Measurements from ENCODE around the gene XYLT1.

The XYLT1 gene

DNA sequence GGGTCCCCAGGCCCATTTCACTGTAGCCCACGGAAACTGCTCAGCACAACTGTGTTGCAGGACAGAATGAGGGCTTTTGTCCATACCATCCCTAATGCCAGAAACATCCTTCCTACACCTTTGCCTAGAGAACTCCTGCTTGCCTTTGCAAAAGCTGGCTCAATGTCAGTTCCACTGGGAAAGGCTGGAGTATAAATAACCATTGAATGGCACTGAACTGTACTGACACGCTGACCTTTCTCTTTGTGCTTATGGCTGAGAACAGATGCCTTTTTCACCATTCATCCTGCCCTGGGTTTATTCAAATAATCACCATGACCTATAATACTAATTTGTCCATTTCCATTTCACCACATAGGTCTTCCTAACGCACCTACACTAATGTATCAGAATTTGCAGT lies 300.3 kb downstream of the XYLT1 start:
- H3K27ac ChIP-seq, result no peak overlapping the region
- H3K27me3 ChIP-seq (replicated peaks), result no peaks in the 10 kb centered on the region
- DNase-seq, result no peak
- no peak overlapping the region for H3K4me3 ChIP-seq (ENCODE audit: low read depth, low read length)
- TF ChIP-seq CTCF (IDR thresholded peaks at IDR 0.05; ENCODE audit: low read depth, low read length, missing control alignments), result no peak
- H3K36me3 ChIP-seq (replicated peaks), result no peaks in the 10 kb centered on the region
- in situ Hi-C loops (cut with HindIII; ENCODE audit: low pct_ligation_motif_present, low sequenced_read_pairs), result no loop called here

DNA sequence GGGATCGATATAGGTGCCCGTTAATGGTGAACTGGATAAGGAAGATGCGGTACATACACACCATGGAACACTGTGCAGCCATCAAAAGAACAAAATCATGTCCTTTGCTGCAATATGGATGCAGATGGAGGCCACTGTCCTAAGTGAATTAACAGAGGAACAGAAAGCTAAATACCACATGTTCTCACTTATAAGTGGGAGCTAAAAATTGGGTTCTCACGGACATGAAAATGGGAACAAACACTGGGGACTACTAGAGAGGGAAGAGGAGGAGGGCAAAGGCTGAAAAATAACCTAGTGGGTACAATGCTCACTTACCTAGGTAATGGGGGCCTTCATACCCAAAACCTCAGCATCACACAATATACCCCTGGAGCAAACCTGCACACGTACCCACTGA lies 302.6 kb downstream of the XYLT1 start:
- no peak overlapping the region for H3K4me3 ChIP-seq (ENCODE audit: low read depth, low read length)
- in situ Hi-C loops (cut with HindIII; ENCODE audit: low pct_ligation_motif_present, low sequenced_read_pairs), result no loop called here
- no peaks in the 10 kb centered on the region for H3K27me3 ChIP-seq (replicated peaks)
- H3K27ac ChIP-seq, result no peak overlapping the region
- no peak for TF ChIP-seq CTCF (IDR thresholded peaks at IDR 0.05; ENCODE audit: low read depth, low read length, missing control alignments)
- no peak for DNase-seq
- H3K36me3 ChIP-seq (replicated peaks), result no peaks in the 10 kb centered on the region

- in situ Hi-C loops (cut with HindIII; ENCODE audit: low pct_ligation_motif_present, low sequenced_read_pairs), result no loop called here
- Histone ChIP-seq H3K27ac (no peak overlapping the region), H3K36me3 (replicated peaks) (no peaks in the 10 kb centered on the region), H3K27me3 (replicated peaks) (no peaks in the 10 kb centered on the region), H3K4me3 (ENCODE audit: low read depth, low read length) (no peak overlapping the region)
- DNase-seq, result no peak
- TF ChIP-seq CTCF (IDR thresholded peaks at IDR 0.05; ENCODE audit: low read depth, low read length, missing control alignments), result no peak
Measured at GRCh38 chr16:17166095-17166494, 304.7 kb downstream of the XYLT1 start.

GRCh38 chr16:17162560-17162959 lies 308.2 kb downstream of the XYLT1 start:
- in situ Hi-C loops (cut with HindIII; ENCODE audit: low pct_ligation_motif_present, low sequenced_read_pairs), result no loop called here
- H3K4me3 ChIP-seq (ENCODE audit: low read depth, low read length), result no peak overlapping the region
- TF ChIP-seq CTCF (IDR thresholded peaks at IDR 0.05; ENCODE audit: low read depth, low read length, missing control alignments), result no peak
- no peak overlapping the region for H3K27ac ChIP-seq
- no peak for DNase-seq
- no peaks in the 10 kb centered on the region for H3K36me3 ChIP-seq (replicated peaks)
- no peaks in the 10 kb centered on the region for H3K27me3 ChIP-seq (replicated peaks)

DNA sequence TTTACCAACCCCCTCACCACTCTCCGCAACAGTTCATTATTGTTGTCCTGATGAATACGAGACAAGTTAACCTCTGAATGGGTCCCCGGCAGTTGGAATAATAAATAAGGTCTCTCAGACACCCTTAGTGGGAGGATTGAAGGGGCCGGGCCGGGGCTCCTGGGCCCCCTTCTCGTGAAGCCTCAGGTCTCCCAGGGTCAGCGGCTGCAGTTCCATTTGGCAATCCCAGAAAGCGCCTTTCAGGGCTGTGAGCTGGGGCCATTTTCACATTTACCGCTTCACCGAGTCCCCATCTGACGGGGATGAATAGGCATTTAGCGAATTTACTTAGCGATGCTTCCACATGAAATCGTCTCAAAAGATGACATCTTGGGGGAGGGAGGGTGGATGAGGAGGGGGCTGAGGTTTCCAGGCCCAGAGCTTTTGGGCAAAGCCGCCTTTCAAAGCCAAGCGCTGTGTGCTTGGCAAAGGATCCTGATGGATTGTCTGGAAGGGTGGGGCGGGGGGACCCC lies 309.8 kb downstream of the XYLT1 start:
- H3K27ac ChIP-seq, result no peak overlapping the region
- no peaks in the 10 kb centered on the region for H3K36me3 ChIP-seq (replicated peaks)
- no peak for DNase-seq
- in situ Hi-C loops (cut with HindIII; ENCODE audit: low pct_ligation_motif_present, low sequenced_read_pairs), result no loop called here
- TF ChIP-seq CTCF (IDR thresholded peaks at IDR 0.05; ENCODE audit: low read depth, low read length, missing control alignments), result no peak
- H3K4me3 ChIP-seq (ENCODE audit: low read depth, low read length), result no peak overlapping the region
- no peaks in the 10 kb centered on the region for H3K27me3 ChIP-seq (replicated peaks)

- DNase-seq, result no peak
- Histone ChIP-seq H3K4me3 (ENCODE audit: low read depth, low read length) (no peak overlapping the region), H3K27me3 (replicated peaks) (no peaks in the 10 kb centered on the region), H3K27ac (no peak overlapping the region), H3K36me3 (replicated peaks) (no peaks in the 10 kb centered on the region)
- in situ Hi-C loops (cut with HindIII; ENCODE audit: low pct_ligation_motif_present, low sequenced_read_pairs), result no loop called here
- TF ChIP-seq CTCF (IDR thresholded peaks at IDR 0.05; ENCODE audit: low read depth, low read length, missing control alignments), result no peak
Measured at GRCh38 chr16:17160285-17160853, 310.4 kb downstream of the XYLT1 start.

All from brain microvascular endothelial cell (primary cell).